HepG2 (cell line): Measurements from ENCODE around the gene TPGS1. TPM values are rescaled to one million over a fixed set of nuclear protein-coding genes. Genes with fewer than 3 reads are reported as not detected.

Source experiments
- BRD4 ChIP-seq: sonication (generic); formaldehyde crosslinking; IDR thresholded peaks from 2 replicates; pipeline ENCODE4 v1.4.0; 2020; ENCODE audit warnings: missing genetic modification reagents
- CC2D1A ChIP-seq: sonication (generic); formaldehyde crosslinking; IDR thresholded peaks from 2 replicates; pipeline ENCODE4 v1.8.1; 2023; ENCODE audit warnings: mild to moderate bottlenecking, missing genetic modification reagents
- CEBPZ ChIP-seq: IDR thresholded peaks from 2 replicates; pipeline ENCODE4 v1.6.1; 2012; ENCODE audit warnings: low read length, improper control_type of control experiment
- CHCHD3 ChIP-seq: sonication (generic); formaldehyde crosslinking; IDR thresholded peaks from 2 replicates; pipeline ENCODE4 v1.8.0; 2022; ENCODE audit warnings: mild to moderate bottlenecking, missing genetic modification reagents, moderate library complexity
- MEIS2 ChIP-seq: sonication (generic); formaldehyde crosslinking; IDR thresholded peaks from 2 replicates; pipeline ENCODE4 v1.9.0; 2021; ENCODE audit warnings: mild to moderate bottlenecking, missing genetic modification reagents
- ONECUT2 ChIP-seq: sonication (generic); formaldehyde crosslinking; IDR thresholded peaks from 2 replicates; pipeline ENCODE4 v1.4.0; 2020; ENCODE audit warnings: missing genetic modification reagents
- SP140L ChIP-seq: sonication (generic); formaldehyde crosslinking; IDR thresholded peaks from 2 replicates; pipeline ENCODE4 v1.4.0; 2020; ENCODE audit warnings: missing genetic modification reagents, borderline replicate concordance
- ZNF142 ChIP-seq: sonication (generic); formaldehyde crosslinking; IDR thresholded peaks from 2 replicates; pipeline ENCODE4 v1.4.0; 2020; ENCODE audit warnings: missing genetic modification reagents
- ZNF468 ChIP-seq: sonication (generic); formaldehyde crosslinking; IDR thresholded peaks from 2 replicates; pipeline ENCODE4 v1.8.0; 2022; ENCODE audit warnings: mild to moderate bottlenecking, moderate library complexity, missing genetic modification reagents
- ZNF773 ChIP-seq: sonication (generic); formaldehyde crosslinking; IDR thresholded peaks from 2 replicates; pipeline ENCODE4 v1.4.0; 2020; ENCODE audit warnings: missing genetic modification reagents, borderline replicate concordance
- ZNF83 ChIP-seq: sonication (generic); formaldehyde crosslinking; IDR thresholded peaks from 2 replicates; pipeline ENCODE4 v1.4.0; 2020; ENCODE audit warnings: missing genetic modification reagents, mild to moderate bottlenecking, borderline replicate concordance
- ZSCAN20 ChIP-seq: sonication (generic); formaldehyde crosslinking; IDR thresholded peaks from 2 replicates; pipeline ENCODE4 v1.4.0; 2020; ENCODE audit warnings: missing genetic modification reagents, mild to moderate bottlenecking, borderline replicate concordance
- ZSCAN25 ChIP-seq: sonication (generic); formaldehyde crosslinking; IDR thresholded peaks from 2 replicates; pipeline ENCODE4 v1.8.0; 2022; ENCODE audit warnings: mild to moderate bottlenecking, missing genetic modification reagents
- polyA plus RNA-seq, 8 experiments: library from polyadenylated mRNA; depleted of rRNA in 3 of 8; stranded (reverse) in 7 of 8; unstranded in 1 of 8; fragments of >200 nt; fragmentation: Illumina TruSeq in 4 of 8; extraction: Trizol in 4 of 8; gene quantifications; 2 replicates each; pipeline versions ENCODE4 v1.2.1 to v1.2.3, GENCODE V29; 2011 to 2016; ENCODE audit warnings: low read depth in 4 of 8, missing spikeins in 1 of 8, mixed read lengths in 1 of 8; ENCODE audit not compliant: insufficient read depth in 1 of 8
- total RNA-seq, 5 experiments: library from RNA; depleted of rRNA; stranded (reverse); fragments of >200 nt; fragmentation: Illumina TruSeq; extraction: Trizol; gene quantifications; 2 replicates each; pipeline ENCODE4 v1.2.3, GENCODE V29; 2016; ENCODE audit warnings: low read depth in 1 of 5
- TF ChIP-seq, protein P1 (sequence below): fragments of 450-650 bp; IDR thresholded peaks from 2 replicates; pipeline ENCODE4 v1.6.1; 2016
- TF ChIP-seq, protein P2 (sequence below): sonication (generic); formaldehyde crosslinking; IDR thresholded peaks from 2 replicates; pipeline ENCODE4 v1.4.0; 2020; ENCODE audit warnings: mild to moderate bottlenecking, low read depth, missing genetic modification reagents

The TPGS1 gene
- total and polyA plus RNA-seq, 2 of the 13 experiments (the other 11 are each of a cell fraction or from before 2014, with no cell fraction given), result 1.1 to 6.2 TPM

DNA sequence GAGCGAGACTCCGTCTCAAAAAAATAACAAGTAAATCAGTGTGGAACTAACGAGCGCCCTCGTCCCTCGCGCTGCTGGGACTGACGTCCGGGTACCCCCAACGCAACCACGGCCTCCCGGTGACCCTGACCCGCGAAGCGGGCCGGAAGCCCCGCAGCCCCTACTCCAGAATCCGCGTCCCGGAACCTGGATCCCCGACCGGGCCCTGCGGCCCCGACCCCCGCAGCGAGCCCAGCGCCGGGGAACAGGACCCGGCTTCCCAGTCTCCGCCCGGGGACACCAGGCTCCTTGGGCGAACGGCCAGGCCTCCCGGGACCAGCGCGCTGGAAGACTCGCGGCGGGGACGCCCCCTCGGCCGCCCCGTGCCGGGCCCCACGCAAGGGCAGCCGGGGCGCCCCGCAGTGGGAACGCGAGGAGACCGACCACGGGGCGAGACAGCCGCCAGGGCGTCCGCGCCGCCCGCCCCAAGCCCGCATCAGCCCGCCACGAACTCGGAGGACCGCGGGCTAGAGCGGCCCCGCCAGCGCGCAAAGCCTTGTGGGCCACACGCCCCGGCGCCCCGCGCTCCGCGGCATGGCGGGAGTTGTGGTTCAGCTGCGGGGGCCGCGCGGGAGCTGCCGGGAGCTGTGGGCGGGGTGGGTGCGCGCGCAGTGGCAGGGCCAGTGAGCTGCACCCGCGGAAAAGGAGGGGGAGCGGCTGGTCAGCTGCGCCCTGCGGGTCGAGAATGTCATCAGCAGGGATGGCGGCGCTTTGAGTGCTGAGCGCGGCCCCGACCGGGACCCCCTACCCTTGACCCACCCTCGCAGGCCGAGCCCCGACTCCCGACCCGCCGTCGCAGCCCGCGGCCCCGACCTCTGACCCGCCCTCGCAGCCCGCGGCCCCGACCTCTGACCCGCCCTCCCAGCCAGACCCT lies 18.5 kb upstream of the TPGS1 start (continued):
- TF ChIP-seq ZNF142 (CRISPR knock-in tag), result no peak; the same call in 1 of the 2 replicates
- TF ChIP-seq ZNF773 (CRISPR knock-in tag), result no peak
- TF ChIP-seq ONECUT2 (CRISPR knock-in tag), result no peak
- TF ChIP-seq ZNF468 (CRISPR knock-in tag), result no peak
- TF ChIP-seq, protein P1, sequence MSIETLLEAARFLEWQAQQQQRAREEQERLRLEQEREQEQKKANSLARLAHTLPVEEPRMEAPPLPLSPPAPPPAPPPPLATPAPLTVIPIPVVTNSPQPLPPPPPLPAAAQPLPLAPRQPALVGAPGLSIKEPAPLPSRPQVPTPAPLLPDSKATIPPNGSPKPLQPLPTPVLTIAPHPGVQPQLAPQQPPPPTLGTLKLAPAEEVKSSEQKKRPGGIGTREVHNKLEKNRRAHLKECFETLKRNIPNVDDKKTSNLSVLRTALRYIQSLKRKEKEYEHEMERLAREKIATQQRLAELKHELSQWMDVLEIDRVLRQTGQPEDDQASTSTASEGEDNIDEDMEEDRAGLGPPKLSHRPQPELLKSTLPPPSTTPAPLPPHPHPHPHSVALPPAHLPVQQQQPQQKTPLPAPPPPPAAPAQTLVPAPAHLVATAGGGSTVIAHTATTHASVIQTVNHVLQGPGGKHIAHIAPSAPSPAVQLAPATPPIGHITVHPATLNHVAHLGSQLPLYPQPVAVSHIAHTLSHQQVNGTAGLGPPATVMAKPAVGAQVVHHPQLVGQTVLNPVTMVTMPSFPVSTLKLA, result no peak
- TF ChIP-seq, protein P2, sequence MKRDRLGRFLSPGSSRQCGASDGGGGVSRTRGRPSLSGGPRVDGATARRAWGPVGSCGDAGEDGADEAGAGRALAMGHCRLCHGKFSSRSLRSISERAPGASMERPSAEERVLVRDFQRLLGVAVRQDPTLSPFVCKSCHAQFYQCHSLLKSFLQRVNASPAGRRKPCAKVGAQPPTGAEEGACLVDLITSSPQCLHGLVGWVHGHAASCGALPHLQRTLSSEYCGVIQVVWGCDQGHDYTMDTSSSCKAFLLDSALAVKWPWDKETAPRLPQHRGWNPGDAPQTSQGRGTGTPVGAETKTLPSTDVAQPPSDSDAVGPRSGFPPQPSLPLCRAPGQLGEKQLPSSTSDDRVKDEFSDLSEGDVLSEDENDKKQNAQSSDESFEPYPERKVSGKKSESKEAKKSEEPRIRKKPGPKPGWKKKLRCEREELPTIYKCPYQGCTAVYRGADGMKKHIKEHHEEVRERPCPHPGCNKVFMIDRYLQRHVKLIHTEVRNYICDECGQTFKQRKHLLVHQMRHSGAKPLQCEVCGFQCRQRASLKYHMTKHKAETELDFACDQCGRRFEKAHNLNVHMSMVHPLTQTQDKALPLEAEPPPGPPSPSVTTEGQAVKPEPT (CRISPR knock-in tag), result no peak; the same call in 1 of the 2 replicates
- TF ChIP-seq ZNF83 (CRISPR knock-in tag), result no peak
- peak; percentile 76 for TF ChIP-seq MEIS2
- no peak for TF ChIP-seq SP140L (CRISPR knock-in tag)
- TF ChIP-seq ZSCAN20 (CRISPR knock-in tag), result no peak
- TF ChIP-seq BRD4 (CRISPR knock-in tag), result peak; percentile 56
- no peak for TF ChIP-seq ZSCAN25 (CRISPR knock-in tag)
- no peak for TF ChIP-seq CEBPZ
- no peak for TF ChIP-seq CHCHD3 (CRISPR knock-in tag)
- no peak for TF ChIP-seq CC2D1A
